GM19372 (cell line): ENCODE results near the gene CYP4F11.
"Not testable (repeated sequence)": the region's sequence is repeated elsewhere in the genome, so short reads cannot be mapped to it uniquely, and the experiment has no call there.

ENCODE experiments used
- ATAC-seq: cut with Tn5 transposase; IDR thresholded peaks from one replicate; pipeline ENCODE4 v1.9.1; 2021; ENCODE audit warnings: mild to moderate bottlenecking, low read depth, moderate library complexity; ENCODE audit not compliant: unreplicated experiment

CYP4F11 gene

GRCh38 chr19:15885919-15886318, 48.4 kb downstream of the CYP4F11 start:
- no peak for ATAC-seq

GRCh38 chr19:15885167-15885566, 49.2 kb downstream of the CYP4F11 start:
- ATAC-seq: no peak

GRCh38 chr19:15883329-15883728, 51.0 kb downstream of the CYP4F11 start:
- ATAC-seq: not testable (repeated sequence)

GRCh38 chr19:15874821-15875474, 59.4 kb downstream of the CYP4F11 start:
- ATAC-seq: no peak

GRCh38 chr19:15873771-15874170, 60.6 kb downstream of the CYP4F11 start:
- ATAC-seq: not testable (repeated sequence)

- ATAC-seq: no peak
These were observed 62.8 kb downstream of the CYP4F11 start for GRCh38 chr19:15871570-15871969.

GRCh38 chr19:15869873-15870272, 64.5 kb downstream of the CYP4F11 start:
- ATAC-seq: no peak

GRCh38 chr19:15869109-15869555, 65.2 kb downstream of the CYP4F11 start:
- no peak for ATAC-seq

- ATAC-seq: no peak
These were observed 67.7 kb downstream of the CYP4F11 start for GRCh38 chr19:15866636-15867035.

GRCh38 chr19:15864824-15865223, 69.5 kb downstream of the CYP4F11 start:
- no peak for ATAC-seq

GRCh38 chr19:15863272-15863671, 71.1 kb downstream of the CYP4F11 start:
- ATAC-seq: no peak

GRCh38 chr19:15862444-15862843, 71.9 kb downstream of the CYP4F11 start:
- no peak for ATAC-seq
